Measurements from ENCODE around the gene SYNPR. TPM values are rescaled to one million over a fixed set of nuclear protein-coding genes. Genes with fewer than 3 reads are reported as not detected.

Gene SYNPR
- total RNA-seq, 2 donors from 2014 or later, result not detected

DNA sequence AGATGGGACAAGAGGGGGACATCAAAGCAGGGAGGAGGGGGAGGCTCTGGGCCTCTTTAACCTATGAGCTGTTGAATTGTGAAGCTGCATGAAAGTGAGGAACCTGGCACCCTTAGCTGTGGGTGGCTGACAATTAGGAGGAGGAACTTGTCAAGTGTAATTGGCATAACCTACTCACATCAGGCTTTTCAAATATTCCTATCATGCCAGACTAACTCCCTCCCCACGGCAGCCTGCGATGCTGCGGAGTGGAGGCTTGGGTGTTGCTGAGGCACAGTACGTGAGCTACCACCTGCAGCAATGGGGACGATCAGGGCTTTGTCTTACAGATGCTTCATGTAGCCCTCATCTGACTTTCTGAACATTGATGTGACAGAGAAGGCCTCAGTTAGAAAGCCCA, 193.7 kb downstream of the SYNPR start:
- H3K36me3 Mint-ChIP-seq (ENCODE audit: low read depth), result no peaks in the 10 kb centered on the region
- H3K27ac Mint-ChIP-seq, result no peak overlapping the region
- no peaks in the 10 kb centered on the region for H3K9me3 ChIP-seq (ENCODE audit: control insufficient read depth, low read length, poor library complexity, severe bottlenecking)
- DNase-seq, result no peak
- no peaks in the 10 kb centered on the region for H3K4me1 Mint-ChIP-seq
- no peaks in the 10 kb centered on the region for H3K27me3 Mint-ChIP-seq
- no peak for ATAC-seq
- no peak overlapping the region for H3K4me3 Mint-ChIP-seq

DNA sequence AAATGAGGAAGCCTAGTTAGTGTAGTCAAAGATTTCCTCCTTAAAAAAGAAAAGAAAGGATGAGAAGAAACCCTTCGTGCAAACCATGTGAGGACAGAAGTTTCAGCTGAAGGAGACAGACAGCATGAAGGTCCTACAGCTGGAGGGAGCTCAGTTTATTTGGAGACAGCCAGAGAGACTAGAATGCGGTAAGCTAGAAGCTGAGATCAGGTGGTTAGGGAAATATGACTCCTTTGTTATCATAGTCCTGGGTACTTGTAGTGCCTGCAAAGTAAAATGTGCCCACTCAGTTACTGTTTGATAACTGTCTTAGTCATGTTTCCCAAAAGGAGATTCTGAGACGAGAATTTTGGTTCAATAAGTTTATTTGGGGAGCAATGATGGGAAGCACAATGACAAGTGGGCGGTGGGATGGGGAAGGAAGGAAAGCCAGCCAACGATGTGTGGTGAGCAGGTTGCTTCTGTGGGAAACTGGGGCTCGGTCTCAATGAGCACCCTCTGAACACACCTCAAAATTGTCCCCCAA, 195.6 kb downstream of the SYNPR start:
- H3K9me3 ChIP-seq (ENCODE audit: control insufficient read depth, low read length, poor library complexity, severe bottlenecking), result no peaks in the 10 kb centered on the region
- no peak overlapping the region for H3K4me3 Mint-ChIP-seq
- no peaks in the 10 kb centered on the region for H3K27me3 Mint-ChIP-seq
- no peaks in the 10 kb centered on the region for H3K4me1 Mint-ChIP-seq
- DNase-seq (no peak), ATAC-seq (no peak)
- H3K27ac Mint-ChIP-seq, result no peak overlapping the region
- H3K36me3 Mint-ChIP-seq (ENCODE audit: low read depth), result no peaks in the 10 kb centered on the region

DNA sequence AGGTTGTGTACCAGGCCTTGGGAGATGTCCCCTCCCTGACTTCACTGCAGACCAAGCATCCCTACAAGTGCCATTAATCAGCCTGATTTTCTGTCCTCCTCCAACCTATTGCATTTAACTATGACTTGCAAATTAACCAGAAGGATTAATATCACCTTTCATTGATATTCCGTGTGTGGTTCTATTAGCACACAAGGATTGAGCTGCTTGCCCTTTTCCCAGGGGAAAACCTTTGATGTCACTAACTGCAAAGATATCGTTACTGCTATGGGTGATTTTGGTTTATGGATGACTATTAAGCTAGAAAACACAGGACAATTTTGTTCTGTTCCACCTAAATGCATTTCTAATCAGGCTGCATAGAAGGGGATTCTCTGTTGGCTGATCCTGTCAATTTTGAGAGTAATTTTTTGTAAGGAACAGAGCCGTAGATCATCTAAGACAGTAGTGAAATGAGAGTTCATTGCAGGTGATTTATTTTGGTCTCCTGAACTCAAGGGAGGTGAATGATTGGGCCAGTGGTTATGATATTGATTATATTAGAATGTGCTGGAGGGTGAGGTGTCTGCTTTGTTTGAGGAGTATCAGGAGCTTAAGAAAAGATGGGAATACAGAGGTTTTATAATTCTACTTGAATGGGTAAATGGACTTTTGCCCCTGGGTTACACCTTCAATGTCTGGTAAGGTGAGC, 196.9 kb downstream of the SYNPR start:
- ATAC-seq, result no peak
- H3K36me3 Mint-ChIP-seq (ENCODE audit: low read depth), result no peaks in the 10 kb centered on the region
- no peak overlapping the region for H3K4me3 Mint-ChIP-seq
- no peak overlapping the region for H3K27ac Mint-ChIP-seq
- H3K9me3 ChIP-seq (ENCODE audit: control insufficient read depth, low read length, poor library complexity, severe bottlenecking), result no peaks in the 10 kb centered on the region
- no peaks in the 10 kb centered on the region for H3K4me1 Mint-ChIP-seq
- no peak for DNase-seq
- no peaks in the 10 kb centered on the region for H3K27me3 Mint-ChIP-seq

DNA sequence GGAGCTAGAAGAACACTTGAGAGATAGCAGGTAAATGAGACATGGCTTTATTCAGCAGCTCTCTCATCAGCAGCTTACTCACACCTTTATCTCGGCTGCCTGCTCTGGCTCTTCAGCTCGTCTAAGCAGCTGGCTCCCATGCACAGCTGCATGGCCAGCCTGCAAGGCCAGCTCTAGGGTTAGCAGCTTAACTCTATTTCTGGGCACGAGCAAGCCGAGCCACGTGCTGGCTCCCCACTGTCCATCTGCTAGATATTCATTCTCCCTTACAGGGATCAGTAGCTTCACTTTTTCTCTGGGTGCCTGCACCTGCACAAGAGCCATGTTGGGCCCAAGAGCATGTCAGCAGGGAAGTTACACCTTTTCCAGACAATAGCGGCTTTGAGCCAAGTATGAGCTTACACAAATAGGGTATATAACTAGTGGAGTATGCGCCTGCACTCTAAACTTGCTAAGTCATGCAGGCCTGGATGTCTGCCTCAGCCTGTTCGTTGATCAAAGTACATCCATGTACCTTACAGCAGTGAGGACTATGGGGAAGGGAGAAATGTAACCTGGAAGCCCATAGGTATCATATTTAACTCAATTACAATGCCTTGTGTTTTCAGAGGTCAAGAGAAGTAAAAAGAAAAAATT, 199.5 kb downstream of the SYNPR start:
- no peak for DNase-seq
- no peaks in the 10 kb centered on the region for H3K4me1 Mint-ChIP-seq
- ATAC-seq, result no peak
- H3K36me3 Mint-ChIP-seq (ENCODE audit: low read depth), result no peaks in the 10 kb centered on the region
- H3K9me3 ChIP-seq (ENCODE audit: control insufficient read depth, low read length, poor library complexity, severe bottlenecking), result no peaks in the 10 kb centered on the region
- no peak overlapping the region for H3K4me3 Mint-ChIP-seq
- no peak overlapping the region for H3K27ac Mint-ChIP-seq
- no peaks in the 10 kb centered on the region for H3K27me3 Mint-ChIP-seq

DNA sequence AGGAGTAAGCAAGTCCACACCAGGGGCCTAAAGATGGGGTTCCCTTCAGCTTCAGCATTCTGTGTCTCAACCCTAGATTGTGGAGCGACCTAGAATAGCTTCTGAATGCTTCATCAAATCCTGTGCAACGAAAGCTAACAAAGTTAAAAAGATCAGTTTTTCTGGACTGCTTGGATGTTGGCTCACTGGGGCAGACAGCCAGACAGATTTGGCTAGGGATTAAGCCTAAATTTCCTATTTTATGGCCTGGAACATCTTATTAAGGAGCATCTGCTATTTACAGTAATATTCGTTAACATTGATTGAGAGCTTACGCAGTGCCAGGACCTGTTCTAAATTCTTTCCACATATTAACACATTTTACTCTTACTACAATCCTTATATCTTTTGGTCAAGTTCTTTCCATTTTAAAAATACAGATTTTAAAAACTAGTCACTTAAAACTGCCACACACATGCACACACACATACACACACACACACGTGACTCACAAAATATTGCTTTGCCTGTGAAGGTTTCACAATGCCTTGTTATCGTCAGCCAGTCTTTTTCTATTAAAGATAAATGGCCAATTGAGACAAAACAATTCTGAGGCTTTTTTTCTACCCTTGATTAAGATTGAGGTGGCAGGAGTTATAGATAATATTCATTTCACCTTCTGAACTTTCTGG, 201.0 kb downstream of the SYNPR start:
- ATAC-seq (no peak), DNase-seq (no peak)
- no peaks in the 10 kb centered on the region for H3K27me3 Mint-ChIP-seq
- H3K27ac Mint-ChIP-seq, result no peak overlapping the region
- H3K36me3 Mint-ChIP-seq (ENCODE audit: low read depth), result no peaks in the 10 kb centered on the region
- H3K4me1 Mint-ChIP-seq, result no peaks in the 10 kb centered on the region
- H3K4me3 Mint-ChIP-seq, result no peak overlapping the region
- no peaks in the 10 kb centered on the region for H3K9me3 ChIP-seq (ENCODE audit: control insufficient read depth, low read length, poor library complexity, severe bottlenecking)

DNA sequence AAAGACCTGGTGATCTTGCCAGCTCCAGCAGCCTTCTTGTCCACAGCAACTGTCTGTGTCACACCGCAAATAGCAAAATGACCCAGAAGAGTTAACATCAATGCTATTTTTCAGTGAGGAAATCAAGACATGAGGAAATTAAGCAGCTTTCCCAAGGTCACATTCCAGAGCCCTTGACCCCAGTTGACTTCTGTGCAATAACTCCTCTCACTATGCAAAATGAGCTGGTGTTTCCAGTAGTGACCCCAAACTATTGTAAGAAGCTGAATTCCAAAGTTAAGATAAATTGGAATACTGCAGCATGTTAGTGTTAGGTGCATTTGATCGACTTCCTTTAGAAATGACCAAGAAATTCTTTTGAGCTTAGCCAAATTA, 201.5 kb downstream of the SYNPR start:
- no peaks in the 10 kb centered on the region for H3K27me3 Mint-ChIP-seq
- no peak for ATAC-seq
- no peak overlapping the region for H3K4me3 Mint-ChIP-seq
- H3K9me3 ChIP-seq (ENCODE audit: control insufficient read depth, low read length, poor library complexity, severe bottlenecking), result no peaks in the 10 kb centered on the region
- no peak overlapping the region for H3K27ac Mint-ChIP-seq
- DNase-seq, result no peak
- no peaks in the 10 kb centered on the region for H3K36me3 Mint-ChIP-seq (ENCODE audit: low read depth)
- H3K4me1 Mint-ChIP-seq, result no peaks in the 10 kb centered on the region

DNA sequence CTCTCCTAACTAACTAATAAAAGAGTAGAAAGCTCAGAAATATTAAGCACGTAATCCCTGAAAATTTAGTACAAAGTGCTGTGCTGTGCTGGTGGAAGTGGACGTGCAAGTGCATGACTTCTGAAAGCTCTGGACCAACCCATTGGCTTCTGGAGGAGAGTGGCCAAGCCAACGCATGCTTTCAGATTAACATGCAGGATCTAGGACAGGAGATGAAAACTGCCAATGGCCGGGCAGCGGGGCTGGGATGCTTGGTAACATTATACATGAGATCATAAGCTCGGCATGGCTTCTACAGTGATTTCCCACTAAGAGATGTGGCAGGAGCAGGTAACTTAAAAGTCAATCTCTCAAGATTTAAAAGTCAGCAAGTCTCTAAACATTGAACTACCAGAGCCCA, 203.5 kb downstream of the SYNPR start:
- H3K27ac Mint-ChIP-seq, result no peak overlapping the region
- H3K9me3 ChIP-seq (ENCODE audit: control insufficient read depth, low read length, poor library complexity, severe bottlenecking), result no peaks in the 10 kb centered on the region
- no peaks in the 10 kb centered on the region for H3K4me1 Mint-ChIP-seq
- ATAC-seq (no peak), DNase-seq (no peak)
- no peak overlapping the region for H3K4me3 Mint-ChIP-seq
- H3K27me3 Mint-ChIP-seq, result no peaks in the 10 kb centered on the region
- H3K36me3 Mint-ChIP-seq (ENCODE audit: low read depth), result no peaks in the 10 kb centered on the region

DNA sequence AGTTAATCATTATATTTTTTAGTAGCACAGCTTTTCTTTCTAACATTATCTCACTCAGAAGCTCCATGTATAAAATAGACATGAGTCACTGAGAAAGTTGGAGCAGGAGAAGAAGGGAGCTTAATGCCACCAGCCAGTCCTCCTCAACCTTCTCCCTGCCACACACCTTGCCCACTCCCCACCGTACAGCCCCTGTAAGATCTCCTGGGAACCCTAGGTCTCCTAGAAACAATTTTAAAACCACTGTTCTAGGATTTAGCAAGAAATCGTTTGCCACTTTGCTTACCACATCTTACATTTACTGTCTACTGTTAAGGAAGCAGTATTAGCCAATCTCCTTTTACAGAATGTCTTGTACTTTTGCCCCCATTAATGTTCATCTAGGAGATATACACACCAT, 204.2 kb downstream of the SYNPR start:
- Mint-ChIP-seq H3K27me3 (no peaks in the 10 kb centered on the region), H3K4me3 (no peak overlapping the region), H3K36me3 (ENCODE audit: low read depth) (no peaks in the 10 kb centered on the region), H3K4me1 (no peaks in the 10 kb centered on the region), H3K27ac (no peak overlapping the region)
- ATAC-seq (no peak), DNase-seq (no peak)
- no peaks in the 10 kb centered on the region for H3K9me3 ChIP-seq (ENCODE audit: control insufficient read depth, low read length, poor library complexity, severe bottlenecking)

DNA sequence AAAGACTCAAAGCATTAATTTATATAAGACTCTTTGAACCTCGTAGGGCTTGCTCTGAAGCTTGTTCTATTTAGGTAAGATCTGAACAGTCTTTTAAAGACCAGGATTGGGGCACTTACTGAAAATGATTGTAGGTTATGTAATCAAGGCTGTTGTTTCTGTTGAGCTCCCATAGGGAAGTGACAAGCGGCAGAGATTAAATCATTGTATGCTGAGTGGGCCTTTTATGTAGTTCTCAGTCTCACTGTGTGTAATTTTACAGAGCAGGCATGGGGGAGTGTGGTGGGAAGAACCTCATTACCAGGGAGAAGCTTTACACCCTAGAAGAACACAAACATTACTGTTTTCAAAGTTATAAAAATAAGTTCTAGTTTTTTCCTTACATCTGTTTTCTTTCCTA, 214.4 kb downstream of the SYNPR start:
- no peak overlapping the region for H3K27ac Mint-ChIP-seq

DNA sequence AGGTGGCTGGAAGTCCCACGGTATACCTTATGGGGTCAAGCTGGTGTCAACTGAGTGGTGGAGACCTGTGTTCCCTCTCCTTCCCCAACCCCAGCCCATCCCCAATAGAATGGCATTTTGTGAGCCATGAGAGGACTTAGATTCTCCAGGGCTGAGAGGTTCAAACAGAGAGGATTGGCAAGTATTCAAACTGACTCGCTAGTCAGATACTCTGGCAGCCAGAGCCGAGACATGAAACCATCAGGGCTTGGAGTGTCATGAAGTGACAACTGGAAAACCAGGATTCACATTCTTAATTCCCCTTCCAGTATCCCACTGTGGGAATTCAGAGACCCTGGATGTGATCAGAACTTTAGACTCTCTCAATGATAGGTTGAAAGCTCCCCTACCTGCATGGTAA, 215.0 kb downstream of the SYNPR start:
- H3K4me3 Mint-ChIP-seq, result no peak overlapping the region
- no peaks in the 10 kb centered on the region for H3K9me3 ChIP-seq (ENCODE audit: control insufficient read depth, low read length, poor library complexity, severe bottlenecking)
- ATAC-seq, result no peak
- H3K27me3 Mint-ChIP-seq, result no peaks in the 10 kb centered on the region
- no peak for DNase-seq
- no peaks in the 10 kb centered on the region for H3K36me3 Mint-ChIP-seq (ENCODE audit: low read depth)
- H3K4me1 Mint-ChIP-seq, result no peaks in the 10 kb centered on the region
- no peak overlapping the region for H3K27ac Mint-ChIP-seq

More for the DNA sequence above, 214.4 kb downstream of the SYNPR start:
- H3K27me3 Mint-ChIP-seq, result no peaks in the 10 kb centered on the region
- H3K4me1 Mint-ChIP-seq, result no peaks in the 10 kb centered on the region
- H3K36me3 Mint-ChIP-seq (ENCODE audit: low read depth), result no peaks in the 10 kb centered on the region
- no peaks in the 10 kb centered on the region for H3K9me3 ChIP-seq (ENCODE audit: control insufficient read depth, low read length, poor library complexity, severe bottlenecking)
- no peak for DNase-seq
- no peak overlapping the region for H3K4me3 Mint-ChIP-seq
- ATAC-seq, result no peak

DNA sequence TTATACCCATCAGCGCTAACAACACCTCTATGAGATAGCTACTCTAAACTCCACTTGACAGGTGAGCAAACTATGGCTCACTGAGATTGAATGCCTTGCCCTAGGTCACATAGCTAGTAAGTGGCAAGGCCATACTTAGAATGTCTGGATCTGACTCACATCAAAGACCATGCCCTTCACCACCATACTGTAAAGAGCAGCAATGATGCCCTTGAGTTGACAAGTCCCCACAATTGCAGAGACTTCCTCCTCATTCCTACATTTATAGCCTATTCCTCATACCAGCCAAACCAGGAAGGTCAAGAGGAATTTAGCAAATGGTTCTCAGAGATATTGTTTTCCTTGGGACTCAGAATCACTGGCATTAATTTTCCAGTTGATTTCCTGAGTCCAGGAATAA, 216.5 kb downstream of the SYNPR start:
- DNase-seq (no peak), ATAC-seq (no peak)
- Mint-ChIP-seq H3K27me3 (no peaks in the 10 kb centered on the region), H3K4me1 (no peaks in the 10 kb centered on the region), H3K4me3 (no peak overlapping the region), H3K36me3 (ENCODE audit: low read depth) (no peaks in the 10 kb centered on the region), H3K27ac (no peak overlapping the region)
- no peaks in the 10 kb centered on the region for H3K9me3 ChIP-seq (ENCODE audit: control insufficient read depth, low read length, poor library complexity, severe bottlenecking)

DNA sequence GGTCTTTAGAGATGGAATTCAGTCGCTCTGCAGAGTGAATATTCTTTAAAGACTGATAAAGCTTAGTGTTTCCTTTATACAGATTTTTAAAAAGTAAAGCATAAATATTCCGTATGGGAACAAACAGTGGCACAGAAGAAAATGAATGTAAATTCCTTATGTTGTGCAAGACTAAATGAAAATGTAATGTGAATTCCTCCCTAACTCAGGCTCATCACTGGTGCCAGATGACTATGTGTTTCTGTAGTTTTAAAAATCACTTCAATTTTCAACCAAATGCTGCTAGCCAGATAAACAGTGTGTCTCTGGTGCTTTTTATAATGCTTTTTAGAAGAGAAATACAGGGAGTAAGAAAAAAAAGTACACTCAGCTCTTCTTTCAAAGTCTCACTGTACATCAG, 219.5 kb downstream of the SYNPR start:
- Mint-ChIP-seq H3K27me3 (no peaks in the 10 kb centered on the region), H3K27ac (no peak overlapping the region), H3K36me3 (ENCODE audit: low read depth) (no peaks in the 10 kb centered on the region), H3K4me3 (no peak overlapping the region), H3K4me1 (no peaks in the 10 kb centered on the region)
- ATAC-seq, result no peak
- no peaks in the 10 kb centered on the region for H3K9me3 ChIP-seq (ENCODE audit: control insufficient read depth, low read length, poor library complexity, severe bottlenecking)
- DNase-seq, result no peak

DNA sequence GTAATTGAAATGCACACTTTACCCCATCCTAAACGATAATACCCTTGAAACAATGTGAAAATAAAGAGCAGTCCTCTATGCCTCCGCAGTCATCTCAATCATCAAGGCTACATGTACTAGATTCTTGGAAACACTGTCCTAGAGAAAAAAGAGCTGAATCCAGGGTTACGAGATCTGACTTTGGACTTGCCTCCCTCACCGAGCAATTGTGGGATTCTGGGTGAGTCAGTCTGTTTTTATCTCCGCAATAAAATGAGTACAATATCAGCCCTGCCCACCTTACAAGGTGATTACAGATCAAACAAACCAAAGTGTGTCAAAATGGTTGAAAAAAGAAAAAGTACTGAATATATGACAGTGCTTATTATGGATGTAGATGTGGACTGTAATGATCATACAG, 222.1 kb downstream of the SYNPR start:
- H3K9me3 ChIP-seq (ENCODE audit: control insufficient read depth, low read length, poor library complexity, severe bottlenecking), result no peaks in the 10 kb centered on the region
- ATAC-seq (no peak), DNase-seq (no peak)
- no peak overlapping the region for H3K4me3 Mint-ChIP-seq
- H3K27ac Mint-ChIP-seq, result no peak overlapping the region
- no peaks in the 10 kb centered on the region for H3K4me1 Mint-ChIP-seq
- no peaks in the 10 kb centered on the region for H3K27me3 Mint-ChIP-seq
- H3K36me3 Mint-ChIP-seq (ENCODE audit: low read depth), result no peaks in the 10 kb centered on the region

DNA sequence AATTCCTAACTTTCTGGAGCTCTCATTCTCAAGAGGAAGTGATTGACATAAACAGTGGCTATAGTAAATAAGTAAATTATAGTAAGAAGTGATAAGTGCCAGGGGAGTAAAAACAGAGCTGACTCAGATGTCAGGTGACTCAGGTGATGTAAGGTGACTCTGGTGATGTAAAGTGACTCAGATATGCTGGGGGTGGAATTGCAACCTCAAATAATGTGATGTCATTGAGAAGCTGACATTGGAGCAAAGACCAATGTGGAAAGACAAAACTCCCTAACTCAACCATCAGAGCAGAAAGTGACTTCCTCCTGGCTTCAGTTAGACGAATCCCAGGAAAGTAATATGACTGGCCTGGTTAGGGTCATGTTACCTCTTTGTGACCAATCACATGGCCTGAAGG, 230.2 kb downstream of the SYNPR start:
- no peaks in the 10 kb centered on the region for H3K27me3 Mint-ChIP-seq
- ATAC-seq, result no peak
- H3K4me3 Mint-ChIP-seq, result no peak overlapping the region
- H3K4me1 Mint-ChIP-seq, result no peaks in the 10 kb centered on the region
- H3K27ac Mint-ChIP-seq, result no peak overlapping the region
- no peak for DNase-seq
- H3K9me3 ChIP-seq (ENCODE audit: control insufficient read depth, low read length, poor library complexity, severe bottlenecking), result no peaks in the 10 kb centered on the region
- no peaks in the 10 kb centered on the region for H3K36me3 Mint-ChIP-seq (ENCODE audit: low read depth)
